Right cardiac atrium (tissue), 5 donors: ENCODE data around the gene CTCFL. TPM values are rescaled to one million over a fixed set of nuclear protein-coding genes. Genes with fewer than 3 reads are reported as not detected.
"Not testable (repeated sequence)": the region's sequence is repeated elsewhere in the genome, so short reads cannot be mapped to it uniquely, and the experiment has no call there.

Experiments used
- ATAC-seq, 2 donors: fragments of 200-7000 bp; cut with Tn5 transposase; one replicate each; pipeline versions ENCODE4 v1.8.0 to v1.9.1; 2020; ENCODE audit warnings: moderate library complexity in 2 of 2, mild to moderate bottlenecking in 1 of 2
- DNase-seq, 3 donors: peaks; one replicate each; pipeline ENCODE4 v3.0.0-alpha.2; 2020
- H3K27ac ChIP-seq: one replicate; pipeline ENCODE4 v1.5.1; 2013; ENCODE audit warnings: mild to moderate bottlenecking, low read length, control low read depth, moderate library complexity
- H3K27me3 ChIP-seq: one replicate; pipeline ENCODE4 v1.6.1; 2013; ENCODE audit not compliant: control insufficient read depth, insufficient read depth
- H3K4me1 ChIP-seq: one replicate; pipeline ENCODE4 v1.6.1; 2013; ENCODE audit warnings: low read length; ENCODE audit not compliant: control insufficient read depth, insufficient read depth
- H3K4me3 ChIP-seq: one replicate; pipeline ENCODE4 v1.5.1; 2013; ENCODE audit warnings: low read length, control low read depth
- H3K9me3 ChIP-seq: one replicate; pipeline ENCODE4 v1.6.1; 2013; ENCODE audit warnings: low read length; ENCODE audit not compliant: control insufficient read depth
- WGBS: extraction: QIAGEN DNeasy Blood & Tissue Kit; methylation state at CpG from one replicate; pipeline ENCODE4 v1.1.7; 2013; 5-methylcytosine and 5-hydroxymethylcytosine counted together
- intact Hi-C, 4 donors: fragments of 100-400 bp; cut with DNase I; formaldehyde crosslinking; loops; one replicate each; pipeline versions ENCODE4 v1.11.0 to v1.14.0; 2022 to 2023
- polyA plus RNA-seq: library from polyadenylated mRNA; stranded (reverse); fragments of 200-250 nt; gene quantifications from one replicate; pipeline ENCODE4 v1.2.3, GENCODE V29; 2013
- total RNA-seq, 4 donors: library from RNA; stranded (reverse); fragmentation: NEBNext Ultra II Directional; extraction: Animal tissue kit (Norgen Biotek cat#: 25700); gene quantifications; one replicate each; pipeline ENCODE4 v1.2.1, GENCODE V29; 2021
- donor health status: healthy with polysubstance abuse.
- donor health status: DM: no; HTN: yes; CAD: no.
- donor health status: DM: no; HTN: no; CAD: no.
- donor health status: DM: no; HTN: yes; CAD: no; lungs with severe emphysema.
- donor health status: DM: yes; HTN: yes; CAD: no.

CTCFL gene
- total and polyA plus RNA-seq, 5 donors = not detected

- no peaks in the 10 kb centered on the region for H3K9me3 ChIP-seq
- no peaks in the 10 kb centered on the region for H3K27me3 ChIP-seq
- intact Hi-C loops = loop anchor here (1.0 to 5.0 kb wide), 7 partner anchors 78 to 698 kb away; no protein-coding TSS in a partner anchor
- peak; percentile 67 to 78 (median 75) for DNase-seq
- no peak overlapping the region for H3K27ac ChIP-seq
- WGBS = 32% methylated on average over 17 of the region's 17 CpGs
- H3K4me3 ChIP-seq = no peak overlapping the region
- no peaks in the 10 kb centered on the region for H3K4me1 ChIP-seq
- peak; percentile 85 to 89 for ATAC-seq
Observed at GRCh38 chr20:57514273-57514751, 10.6 kb downstream of the CTCFL start.

DNA sequence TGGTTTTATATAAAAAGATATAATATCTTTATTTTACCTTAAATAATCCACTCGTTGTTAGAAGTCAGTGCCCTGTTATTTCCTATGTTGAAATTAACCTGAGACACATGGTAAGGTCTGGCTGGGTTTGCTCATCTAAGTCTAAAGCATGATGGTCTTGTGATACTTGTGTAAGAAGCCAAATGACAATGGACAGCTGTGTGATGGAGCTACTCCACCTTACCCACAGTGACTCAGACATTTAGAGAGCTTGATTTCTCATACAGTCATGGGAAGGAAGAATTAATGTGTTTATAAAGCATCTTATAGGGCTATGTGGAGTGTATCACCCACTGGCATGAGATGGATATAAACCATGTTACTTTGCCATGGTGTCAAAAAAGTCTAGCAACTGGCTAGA, 11.7 kb downstream of the CTCFL start:
- Histone ChIP-seq H3K27ac (no peak overlapping the region), H3K4me1 (no peaks in the 10 kb centered on the region), H3K27me3 (no peaks in the 10 kb centered on the region), H3K4me3 (no peak overlapping the region), H3K9me3 (no peaks in the 10 kb centered on the region)
- 71% methylated on average over 1 of the region's 1 CpG for WGBS
- ATAC-seq (no peak), DNase-seq (no peak)
- intact Hi-C loops = loop anchor here in 2 of 4 donors (5.0 kb wide), 3 partner anchors 79 to 699 kb away; no protein-coding TSS in a partner anchor

DNA sequence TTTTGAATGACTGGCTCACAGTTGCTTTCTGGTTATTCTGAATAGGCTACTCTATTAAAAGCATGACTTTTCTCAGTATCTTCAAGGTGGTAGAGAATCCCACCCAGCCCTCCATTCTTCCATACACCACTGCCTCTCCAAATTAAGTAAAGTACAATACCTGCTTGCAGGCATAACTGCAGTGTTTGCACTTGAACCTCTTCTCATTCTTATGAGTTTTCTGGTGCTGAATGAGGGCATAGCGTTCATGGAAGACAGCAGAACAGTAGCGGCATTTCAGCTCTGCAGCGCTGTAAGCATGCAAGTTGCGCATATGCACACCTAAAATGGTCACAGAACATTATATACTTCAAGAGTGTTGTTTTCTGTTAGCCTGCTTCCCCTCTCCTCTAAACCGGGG, 12.5 kb downstream of the CTCFL start:
- 74% methylated on average over 5 of the region's 5 CpGs for WGBS

DNA sequence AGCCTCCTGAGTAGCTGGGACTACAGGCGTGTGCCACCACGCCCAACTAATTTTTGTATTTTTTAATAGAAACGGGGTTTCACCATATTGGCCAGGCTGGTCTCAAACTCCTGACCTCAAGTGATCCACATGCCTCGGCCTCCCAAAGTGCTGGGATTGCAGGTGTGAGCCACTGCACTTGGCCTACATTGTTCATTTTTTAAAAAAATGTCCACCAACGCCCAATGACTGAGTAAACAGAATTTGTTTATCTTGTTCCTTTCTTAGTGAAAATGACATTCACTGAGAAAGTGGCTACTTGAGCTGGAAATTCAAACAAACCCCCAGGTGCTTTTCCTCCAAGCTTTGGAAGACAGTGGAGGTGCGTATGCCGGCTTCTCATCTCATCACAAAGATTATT, 13.2 kb downstream of the CTCFL start:
- H3K27me3 ChIP-seq, ATAC-seq, H3K4me1 ChIP-seq, H3K27ac ChIP-seq, DNase-seq, H3K4me3 ChIP-seq, H3K9me3 ChIP-seq: not testable (repeated sequence)
- intact Hi-C loops = loop anchor here in 2 of 4 donors (5.0 kb wide), 3 partner anchors 81 to 701 kb away; no protein-coding TSS in a partner anchor
- WGBS = 89% methylated on average over 7 of the region's 7 CpGs

More for the DNA sequence above, 12.5 kb downstream of the CTCFL start:
- Histone ChIP-seq H3K4me3 (no peak overlapping the region), H3K27me3 (no peaks in the 10 kb centered on the region), H3K27ac (no peak overlapping the region), H3K4me1 (no peaks in the 10 kb centered on the region), H3K9me3 (no peaks in the 10 kb centered on the region)
- no peak for DNase-seq
- intact Hi-C loops = loop anchor here in 2 of 4 donors (5.0 kb wide), 3 partner anchors 80 to 700 kb away; no protein-coding TSS in a partner anchor
- ATAC-seq = no peak

- ATAC-seq (peak in 1 of 2 donors; percentile 49), DNase-seq (peak in 2 of 3 donors; percentile 53 to 57)
- no peak overlapping the region for H3K4me3 ChIP-seq
- H3K4me1 ChIP-seq = no peaks in the 10 kb centered on the region
- intact Hi-C loops = loop anchor here in 2 of 4 donors (5.0 kb wide), 3 partner anchors 83 to 703 kb away; no protein-coding TSS in a partner anchor
- H3K27ac ChIP-seq = no peak overlapping the region
- no peaks in the 10 kb centered on the region for H3K9me3 ChIP-seq
- no peaks in the 10 kb centered on the region for H3K27me3 ChIP-seq
- WGBS = 55% methylated on average over 5 of the region's 5 CpGs
Observed at GRCh38 chr20:57509665-57510237, 15.2 kb downstream of the CTCFL start.

DNA sequence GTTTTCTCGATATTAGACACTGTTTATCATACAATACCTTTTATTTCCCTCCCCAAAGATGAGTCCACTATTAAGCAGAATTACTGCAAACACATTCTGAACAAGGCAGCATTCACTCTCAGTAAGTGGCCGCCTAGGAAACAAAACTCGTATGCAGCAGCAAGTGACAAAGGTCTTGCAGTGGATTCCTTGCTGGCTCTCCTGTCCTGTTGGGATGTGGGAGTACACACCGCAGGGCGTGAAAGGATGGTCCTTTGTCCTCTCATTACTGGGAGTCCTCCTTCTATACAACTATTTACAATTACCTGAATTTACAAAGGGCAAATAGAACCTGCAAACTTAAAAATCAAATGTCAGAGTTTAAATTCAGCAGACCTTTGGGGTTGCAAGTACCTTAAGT, 16.1 kb downstream of the CTCFL start:
- ATAC-seq = no peak
- H3K27me3 ChIP-seq = no peaks in the 10 kb centered on the region
- 80% methylated on average over 5 of the region's 5 CpGs for WGBS
- H3K27ac ChIP-seq = no peak overlapping the region
- H3K9me3 ChIP-seq = no peaks in the 10 kb centered on the region
- intact Hi-C loops = no loop called here
- no peak for DNase-seq
- no peaks in the 10 kb centered on the region for H3K4me1 ChIP-seq
- H3K4me3 ChIP-seq = no peak overlapping the region

- DNase-seq = no peak
- intact Hi-C loops = no loop called here
- ATAC-seq = no peak
- Histone ChIP-seq H3K27ac (no peak overlapping the region), H3K4me1 (no peaks in the 10 kb centered on the region), H3K9me3 (no peaks in the 10 kb centered on the region), H3K27me3 (no peaks in the 10 kb centered on the region), H3K4me3 (no peak overlapping the region)
- WGBS = 65% methylated on average over 8 of the region's 8 CpGs
Observed at GRCh38 chr20:57508381-57508780, 16.6 kb downstream of the CTCFL start.

DNA sequence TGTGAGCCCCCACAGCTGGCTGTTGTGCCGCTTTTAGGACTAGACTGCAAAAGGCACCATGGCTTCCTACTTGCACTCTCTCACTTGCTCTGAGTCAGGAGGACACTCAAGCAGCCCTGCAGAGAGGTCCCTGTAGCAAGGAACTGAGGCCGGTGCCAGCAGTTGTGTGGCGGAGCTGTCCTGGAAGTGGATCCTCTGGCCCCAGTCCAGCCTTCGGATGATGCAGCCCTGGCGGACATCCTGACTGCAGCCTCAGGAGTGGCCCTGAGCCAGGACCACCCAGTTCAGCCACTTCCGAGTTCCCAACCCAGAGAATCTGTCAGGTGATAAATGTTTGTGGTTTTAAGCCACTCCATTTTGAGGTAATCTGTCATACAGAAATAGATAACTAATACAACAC, 17.5 kb downstream of the CTCFL start:
- DNase-seq (peak in 2 of 3 donors; percentile 56 to 72), ATAC-seq (peak in 1 of 2 donors; percentile 35)
- WGBS = 51% methylated on average over 6 of the region's 6 CpGs
- Histone ChIP-seq H3K4me1 (no peaks in the 10 kb centered on the region), H3K27me3 (no peaks in the 10 kb centered on the region), H3K9me3 (no peaks in the 10 kb centered on the region), H3K27ac (no peak overlapping the region), H3K4me3 (no peak overlapping the region)
- intact Hi-C loops = no loop called here

GRCh38 chr20:57505979-57506378, 19.0 kb downstream of the CTCFL start:
- H3K27me3 ChIP-seq = no peaks in the 10 kb centered on the region

GRCh38 chr20:57504411-57504810, 20.5 kb downstream of the CTCFL start:
- ATAC-seq = no peak
- 65% methylated on average over 6 of the region's 6 CpGs for WGBS
- H3K27ac ChIP-seq = no peak overlapping the region
- H3K27me3 ChIP-seq = no peaks in the 10 kb centered on the region
- H3K4me1 ChIP-seq = no peaks in the 10 kb centered on the region
- H3K4me3 ChIP-seq = no peak overlapping the region
- H3K9me3 ChIP-seq = no peaks in the 10 kb centered on the region
- intact Hi-C loops = no loop called here
- no peak for DNase-seq

More at GRCh38 chr20:57505979-57506378, 19.0 kb downstream of the CTCFL start:
- Histone ChIP-seq H3K9me3 (no peaks in the 10 kb centered on the region), H3K4me1 (no peaks in the 10 kb centered on the region), H3K27ac (no peak overlapping the region), H3K4me3 (no peak overlapping the region)
- ATAC-seq (no peak), DNase-seq (no peak)
- intact Hi-C loops = no loop called here
- 71% methylated on average over 6 of the region's 6 CpGs for WGBS

DNA sequence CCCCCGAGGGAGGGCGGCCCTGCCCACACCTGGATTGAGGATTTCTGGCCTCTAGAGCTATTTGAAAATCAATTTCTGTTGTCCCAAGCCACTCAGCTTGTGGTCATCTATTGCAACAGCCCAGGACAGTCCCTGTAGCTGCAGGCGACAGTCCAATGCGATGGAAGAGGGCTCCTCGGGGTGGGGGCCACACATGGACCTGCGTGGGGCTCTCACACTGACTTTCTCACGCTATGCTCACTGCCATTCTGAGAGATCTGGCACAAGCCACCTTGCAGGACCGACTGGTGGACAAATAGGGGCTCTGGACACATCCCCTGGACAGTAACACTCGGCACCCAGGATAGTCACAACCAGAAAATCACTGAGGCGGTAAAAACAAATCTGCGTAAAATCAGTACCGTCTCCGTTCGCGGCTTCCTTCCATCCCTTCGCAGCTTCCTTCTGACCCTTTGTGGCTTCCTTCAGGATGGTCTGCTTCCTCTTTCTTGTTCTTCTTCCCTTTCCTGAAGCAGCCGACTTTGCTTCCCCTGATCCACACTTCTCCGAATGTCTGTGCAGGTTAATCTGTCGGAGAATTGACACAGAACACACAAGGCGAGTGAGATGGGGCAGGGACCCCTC, 21.8 kb downstream of the CTCFL start:
- no peak for DNase-seq
- Histone ChIP-seq H3K4me1 (no peaks in the 10 kb centered on the region), H3K27me3 (no peaks in the 10 kb centered on the region), H3K4me3 (no peak overlapping the region), H3K9me3 (no peaks in the 10 kb centered on the region), H3K27ac (no peak overlapping the region)
- intact Hi-C loops = no loop called here
- ATAC-seq = no peak
- WGBS = 67% methylated on average over 20 of the region's 20 CpGs
